ENCODE results near the gene NDUFAF5. TPM values are rescaled to one million over a fixed set of nuclear protein-coding genes. Genes with fewer than 3 reads are reported as not detected.

The NDUFAF5 gene
- polyA plus RNA-seq, 2 donors: 12.8 to 21.7 TPM

DNA sequence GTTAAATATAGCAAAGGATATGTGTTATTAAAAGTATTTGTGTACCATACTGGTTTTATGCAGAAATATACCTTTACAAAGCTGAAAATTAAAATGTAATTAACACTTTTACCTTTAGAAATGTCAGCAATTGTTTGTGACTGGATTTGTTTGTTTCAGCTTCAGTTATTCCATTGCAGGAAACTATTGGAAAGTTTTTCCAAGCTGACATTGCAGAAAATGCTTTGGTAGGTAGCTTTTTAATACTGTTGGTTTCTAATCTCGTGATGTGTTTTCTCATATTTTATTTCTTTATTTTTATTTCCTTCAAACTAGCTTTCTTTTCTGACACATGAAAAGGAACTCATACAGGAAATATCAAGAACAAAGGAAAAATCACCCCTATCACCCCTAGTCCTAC is 8.2 kb downstream of the NDUFAF5 start:
- H3K27ac ChIP-seq (ENCODE audit: low read depth in 2 of 2, low read length in 1 of 2): no peak overlapping the region
- no peaks in the 10 kb centered on the region for H3K27me3 ChIP-seq (ENCODE audit: control insufficient read depth in 1 of 2, insufficient read depth in 2 of 2, low read length in 2 of 2)
- H3K4me1 ChIP-seq (ENCODE audit: control insufficient read depth in 2 of 2, insufficient read depth in 2 of 2, low read length in 1 of 2): no peaks in the 10 kb centered on the region
- no peak overlapping the region for H3K4me3 ChIP-seq (ENCODE audit: low read depth in 1 of 2, low read length in 2 of 2)
- H3K36me3 ChIP-seq (ENCODE audit: control insufficient read depth in 2 of 2, insufficient read depth in 2 of 2, low read length in 1 of 2): peaks cover 8 to 11% of the 10 kb centered on the region in 2 donors
- no peaks in the 10 kb centered on the region for H3K9me3 ChIP-seq (ENCODE audit: control insufficient read depth in 2 of 2, insufficient read depth in 1 of 2, low read depth in 1 of 2, low read length in 1 of 2)
- WGBS, 2 donors: 94% methylated on average over 1 of the region's 1 CpG

DNA sequence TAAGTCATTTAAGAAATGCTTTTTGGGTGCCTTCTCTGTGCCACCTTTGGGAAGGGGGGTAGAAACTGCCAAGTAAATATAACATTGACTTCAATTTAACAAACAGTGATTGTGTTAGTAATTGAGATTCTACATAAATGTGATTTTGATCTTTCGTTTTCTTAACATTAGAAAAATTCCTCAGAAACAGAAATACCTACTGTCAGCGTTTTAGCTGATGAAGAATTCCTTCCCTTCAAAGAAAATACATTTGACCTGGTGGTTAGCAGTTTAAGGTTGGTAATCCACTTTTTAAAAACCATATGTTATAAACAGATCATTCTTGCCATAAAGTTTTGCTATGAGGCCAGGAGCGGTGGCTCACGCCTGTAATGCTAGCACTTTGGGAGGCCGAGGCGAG is 9.8 kb downstream of the NDUFAF5 start:
- H3K9me3 ChIP-seq (ENCODE audit: control insufficient read depth in 2 of 2, insufficient read depth in 1 of 2, low read depth in 1 of 2, low read length in 1 of 2): no peaks in the 10 kb centered on the region
- H3K36me3 ChIP-seq (ENCODE audit: control insufficient read depth in 2 of 2, insufficient read depth in 2 of 2, low read length in 1 of 2): peaks cover 11% of the 10 kb centered on the region in 2 donors
- H3K27ac ChIP-seq (ENCODE audit: low read depth in 2 of 2, low read length in 1 of 2): no peak overlapping the region
- H3K27me3 ChIP-seq (ENCODE audit: control insufficient read depth in 1 of 2, insufficient read depth in 2 of 2, low read length in 2 of 2): no peaks in the 10 kb centered on the region
- no peaks in the 10 kb centered on the region for H3K4me1 ChIP-seq (ENCODE audit: control insufficient read depth in 2 of 2, insufficient read depth in 2 of 2, low read length in 1 of 2)
- no peak overlapping the region for H3K4me3 ChIP-seq (ENCODE audit: low read depth in 1 of 2, low read length in 2 of 2)
- WGBS, 2 donors: 94 to 96% methylated on average over 6 of the region's 6 CpGs

DNA sequence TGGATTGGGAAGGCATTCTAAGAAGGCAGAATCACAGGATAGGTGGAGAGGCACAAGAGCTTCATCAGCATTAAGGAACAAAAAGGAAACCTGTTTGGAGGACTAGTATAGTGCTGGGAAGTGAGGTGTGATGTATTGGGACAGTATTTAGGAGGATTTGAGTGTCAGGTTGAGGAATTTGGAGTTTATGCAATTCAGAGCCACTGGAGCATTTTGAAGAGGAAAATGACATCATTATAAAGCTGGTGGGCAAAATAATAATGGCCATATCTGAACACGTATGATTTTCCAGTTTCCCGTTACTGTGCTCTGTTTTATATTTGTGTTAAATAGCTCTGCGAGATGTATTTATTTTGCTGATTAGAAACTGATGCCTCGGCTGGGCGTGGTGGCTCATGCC is 14.2 kb downstream of the NDUFAF5 start:
- H3K4me3 ChIP-seq (ENCODE audit: low read depth in 1 of 2, low read length in 2 of 2): no peak overlapping the region
- peaks cover 0 to 4% of the 10 kb centered on the region in 2 donors for H3K4me1 ChIP-seq (ENCODE audit: control insufficient read depth in 2 of 2, insufficient read depth in 2 of 2, low read length in 1 of 2)
- 74 to 86% methylated on average over 5 of the region's 5 CpGs for WGBS, 2 donors
- no peaks in the 10 kb centered on the region for H3K9me3 ChIP-seq (ENCODE audit: control insufficient read depth in 2 of 2, insufficient read depth in 1 of 2, low read depth in 1 of 2, low read length in 1 of 2)
- peaks cover 8 to 11% of the 10 kb centered on the region in 2 donors for H3K36me3 ChIP-seq (ENCODE audit: control insufficient read depth in 2 of 2, insufficient read depth in 2 of 2, low read length in 1 of 2)
- H3K27ac ChIP-seq (ENCODE audit: low read depth in 2 of 2, low read length in 1 of 2): no peak overlapping the region
- no peaks in the 10 kb centered on the region for H3K27me3 ChIP-seq (ENCODE audit: control insufficient read depth in 1 of 2, insufficient read depth in 2 of 2, low read length in 2 of 2)

DNA sequence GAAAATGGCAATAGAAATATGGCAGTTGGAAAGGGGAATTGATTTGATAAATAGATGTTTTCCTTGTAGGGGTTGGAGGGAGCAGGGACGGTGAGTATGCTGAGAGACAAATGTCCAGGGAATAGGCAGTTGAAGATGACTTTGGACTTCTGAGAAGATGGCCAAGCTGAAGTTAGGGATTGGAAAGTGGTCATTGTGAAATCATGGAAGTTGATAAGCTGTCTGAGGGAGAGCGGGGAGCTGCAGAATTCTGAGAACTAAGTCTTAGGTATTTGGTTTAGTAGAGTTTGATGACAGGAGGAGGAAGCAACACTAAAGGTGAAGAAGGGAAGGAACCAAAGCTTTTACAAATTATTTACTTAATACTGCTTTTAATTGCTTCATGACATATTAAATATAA is 15.1 kb downstream of the NDUFAF5 start:
- Histone ChIP-seq H3K27ac (ENCODE audit: low read depth in 2 of 2, low read length in 1 of 2) (no peak overlapping the region), H3K36me3 (ENCODE audit: control insufficient read depth in 2 of 2, insufficient read depth in 2 of 2, low read length in 1 of 2) (peaks cover 8 to 9% of the 10 kb centered on the region in 2 donors), H3K4me1 (ENCODE audit: control insufficient read depth in 2 of 2, insufficient read depth in 2 of 2, low read length in 1 of 2) (peaks cover 0 to 4% of the 10 kb centered on the region in 2 donors), H3K4me3 (ENCODE audit: low read depth in 1 of 2, low read length in 2 of 2) (no peak overlapping the region), H3K27me3 (ENCODE audit: control insufficient read depth in 1 of 2, insufficient read depth in 2 of 2, low read length in 2 of 2) (no peaks in the 10 kb centered on the region), H3K9me3 (ENCODE audit: control insufficient read depth in 2 of 2, insufficient read depth in 1 of 2, low read depth in 1 of 2, low read length in 1 of 2) (no peaks in the 10 kb centered on the region)
- WGBS, 2 donors: 79% methylated on average over 2 of the region's 2 CpGs

DNA sequence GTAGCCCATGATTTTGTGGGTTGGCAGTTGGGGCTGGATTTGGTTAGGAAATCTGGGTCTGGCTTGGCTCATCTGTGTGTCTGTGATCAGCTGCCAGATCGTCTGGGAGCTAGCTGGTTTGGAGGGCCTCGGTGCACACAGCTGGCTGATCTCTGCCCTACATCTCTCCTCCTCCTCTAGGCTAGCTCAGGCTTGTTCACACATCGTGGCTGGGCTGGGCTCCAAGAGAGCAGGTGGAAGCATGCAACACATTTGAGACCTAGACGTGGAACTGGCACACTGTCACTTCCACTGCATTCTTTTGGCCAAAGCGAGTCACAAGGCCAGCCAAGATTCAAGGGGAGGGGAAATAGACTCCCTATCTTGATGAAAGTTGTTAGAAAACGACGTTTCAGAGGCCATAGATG is 15.9 kb downstream of the NDUFAF5 start:
- H3K27me3 ChIP-seq (ENCODE audit: control insufficient read depth in 1 of 2, insufficient read depth in 2 of 2, low read length in 2 of 2): no peaks in the 10 kb centered on the region
- H3K36me3 ChIP-seq (ENCODE audit: control insufficient read depth in 2 of 2, insufficient read depth in 2 of 2, low read length in 1 of 2): peaks cover 4 to 8% of the 10 kb centered on the region in 2 donors
- H3K4me3 ChIP-seq (ENCODE audit: low read depth in 1 of 2, low read length in 2 of 2): no peak overlapping the region
- H3K27ac ChIP-seq (ENCODE audit: low read depth in 2 of 2, low read length in 1 of 2): peak overlapping the region; percentile 47 to 65
- H3K4me1 ChIP-seq (ENCODE audit: control insufficient read depth in 2 of 2, insufficient read depth in 2 of 2, low read length in 1 of 2): peaks cover 0 to 4% of the 10 kb centered on the region in 2 donors
- no peaks in the 10 kb centered on the region for H3K9me3 ChIP-seq (ENCODE audit: control insufficient read depth in 2 of 2, insufficient read depth in 1 of 2, low read depth in 1 of 2, low read length in 1 of 2)
- 19 to 28% methylated on average over 7 of the region's 7 CpGs for WGBS, 2 donors

DNA sequence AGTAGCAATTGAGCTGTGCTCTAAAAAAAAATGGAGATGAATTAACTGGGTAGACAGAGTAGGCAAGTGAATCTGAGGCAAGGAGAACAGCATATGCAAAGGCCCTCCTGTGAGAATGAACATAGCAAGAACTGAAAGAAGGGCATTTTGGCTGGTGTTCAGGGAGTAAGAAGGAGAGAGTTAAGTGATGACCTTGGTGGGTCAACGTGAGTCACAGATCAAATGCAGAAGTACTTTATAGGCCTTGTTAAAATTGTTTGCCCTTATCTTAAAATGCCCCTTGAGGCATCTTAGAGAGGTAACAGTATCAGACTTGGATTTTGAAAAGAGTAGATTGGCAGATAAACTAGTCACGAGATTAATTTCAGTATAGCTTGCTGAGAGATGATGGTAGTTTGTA is 24.5 kb downstream of the NDUFAF5 start:
- H3K27ac ChIP-seq (ENCODE audit: low read depth in 2 of 2, low read length in 1 of 2): no peak overlapping the region
- no peaks in the 10 kb centered on the region for H3K4me1 ChIP-seq (ENCODE audit: control insufficient read depth in 2 of 2, insufficient read depth in 2 of 2, low read length in 1 of 2)
- peaks cover 8 to 11% of the 10 kb centered on the region in 2 donors for H3K36me3 ChIP-seq (ENCODE audit: control insufficient read depth in 2 of 2, insufficient read depth in 2 of 2, low read length in 1 of 2)
- H3K9me3 ChIP-seq (ENCODE audit: control insufficient read depth in 2 of 2, insufficient read depth in 1 of 2, low read depth in 1 of 2, low read length in 1 of 2): no peaks in the 10 kb centered on the region
- H3K27me3 ChIP-seq (ENCODE audit: control insufficient read depth in 1 of 2, insufficient read depth in 2 of 2, low read length in 2 of 2): no peaks in the 10 kb centered on the region
- no peak overlapping the region for H3K4me3 ChIP-seq (ENCODE audit: low read depth in 1 of 2, low read length in 2 of 2)
- WGBS, 2 donors: 79 to 96% methylated on average over 2 of the region's 2 CpGs

DNA sequence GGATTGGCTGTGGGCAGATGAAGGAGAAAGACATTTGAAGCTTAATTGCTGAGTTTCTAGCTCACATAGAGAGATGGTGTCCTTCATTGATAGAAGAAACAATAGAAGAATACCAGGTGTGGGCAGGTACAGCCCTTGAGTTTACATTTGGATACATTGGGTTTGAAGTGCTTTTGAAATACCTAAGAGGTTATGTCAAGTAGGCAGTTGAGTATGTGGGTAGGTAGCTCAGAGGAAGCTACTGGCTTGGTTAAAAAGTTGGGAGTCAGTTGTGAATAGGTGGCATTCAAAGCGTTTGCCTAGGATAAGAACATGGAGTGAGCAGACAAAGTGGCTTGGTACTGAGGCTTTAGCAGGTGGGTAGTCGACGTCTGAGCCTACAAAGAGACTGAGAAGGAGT is 25.0 kb downstream of the NDUFAF5 start:
- Histone ChIP-seq H3K4me3 (ENCODE audit: low read depth in 1 of 2, low read length in 2 of 2) (no peak overlapping the region), H3K4me1 (ENCODE audit: control insufficient read depth in 2 of 2, insufficient read depth in 2 of 2, low read length in 1 of 2) (no peaks in the 10 kb centered on the region), H3K36me3 (ENCODE audit: control insufficient read depth in 2 of 2, insufficient read depth in 2 of 2, low read length in 1 of 2) (peaks cover 11 to 12% of the 10 kb centered on the region in 2 donors), H3K9me3 (ENCODE audit: control insufficient read depth in 2 of 2, insufficient read depth in 1 of 2, low read depth in 1 of 2, low read length in 1 of 2) (no peaks in the 10 kb centered on the region), H3K27ac (ENCODE audit: low read depth in 2 of 2, low read length in 1 of 2) (no peak overlapping the region), H3K27me3 (ENCODE audit: control insufficient read depth in 1 of 2, insufficient read depth in 2 of 2, low read length in 2 of 2) (no peaks in the 10 kb centered on the region)
- WGBS, 2 donors: 92 to 93% methylated on average over 3 of the region's 3 CpGs

DNA sequence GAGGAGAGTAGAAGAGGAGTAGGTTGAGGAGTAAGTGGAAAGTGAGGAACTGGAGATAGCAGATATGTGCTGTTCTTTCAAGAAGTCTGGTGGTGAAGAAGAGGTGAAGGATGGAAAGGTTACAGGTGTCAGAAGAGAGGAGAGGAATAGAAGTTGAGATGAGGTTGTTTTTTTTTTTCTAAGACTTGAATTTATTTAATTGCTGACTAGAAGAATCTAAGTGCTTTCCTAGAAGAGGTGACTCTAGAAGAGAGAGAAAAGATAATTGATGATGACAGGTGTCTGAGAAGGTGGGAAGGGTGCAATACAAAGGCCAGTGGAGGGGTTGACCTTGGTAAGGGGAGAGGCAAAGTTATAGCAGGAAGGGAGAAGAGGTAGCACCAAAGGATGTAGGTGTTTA is 25.6 kb downstream of the NDUFAF5 start:
- no peaks in the 10 kb centered on the region for H3K4me1 ChIP-seq (ENCODE audit: control insufficient read depth in 2 of 2, insufficient read depth in 2 of 2, low read length in 1 of 2)
- H3K4me3 ChIP-seq (ENCODE audit: low read depth in 1 of 2, low read length in 2 of 2): no peak overlapping the region
- H3K27ac ChIP-seq (ENCODE audit: low read depth in 2 of 2, low read length in 1 of 2): no peak overlapping the region
- no peaks in the 10 kb centered on the region for H3K27me3 ChIP-seq (ENCODE audit: control insufficient read depth in 1 of 2, insufficient read depth in 2 of 2, low read length in 2 of 2)
- H3K36me3 ChIP-seq (ENCODE audit: control insufficient read depth in 2 of 2, insufficient read depth in 2 of 2, low read length in 1 of 2): peaks cover 11 to 12% of the 10 kb centered on the region in 2 donors
- no peaks in the 10 kb centered on the region for H3K9me3 ChIP-seq (ENCODE audit: control insufficient read depth in 2 of 2, insufficient read depth in 1 of 2, low read depth in 1 of 2, low read length in 1 of 2)

DNA sequence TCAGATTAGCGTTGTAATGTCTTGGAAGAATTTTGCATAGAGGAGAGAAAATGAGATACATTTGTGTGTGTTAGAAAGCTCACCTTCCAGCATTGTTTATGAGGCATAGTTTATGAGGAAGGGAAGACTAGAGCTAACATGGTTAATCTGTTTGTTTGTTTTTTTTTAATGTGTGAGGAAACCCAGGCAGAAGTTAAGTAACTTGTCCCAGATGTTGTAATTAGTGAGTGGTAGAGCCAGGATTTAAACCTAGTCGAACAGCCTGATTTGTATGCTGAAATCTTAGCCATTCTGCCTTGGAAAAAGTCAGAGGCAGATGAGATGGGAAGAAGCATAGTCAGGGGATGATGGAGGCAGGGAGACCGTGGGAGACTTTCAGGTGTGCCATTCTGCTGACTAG is 29.1 kb downstream of the NDUFAF5 start:
- no peaks in the 10 kb centered on the region for H3K27me3 ChIP-seq (ENCODE audit: control insufficient read depth in 1 of 2, insufficient read depth in 2 of 2, low read length in 2 of 2)
- 53 to 65% methylated on average over 3 of the region's 3 CpGs for WGBS, 2 donors
- peaks cover 11 to 16% of the 10 kb centered on the region in 2 donors for H3K36me3 ChIP-seq (ENCODE audit: control insufficient read depth in 2 of 2, insufficient read depth in 2 of 2, low read length in 1 of 2)
- no peak overlapping the region for H3K27ac ChIP-seq (ENCODE audit: low read depth in 2 of 2, low read length in 1 of 2)
- no peaks in the 10 kb centered on the region for H3K4me1 ChIP-seq (ENCODE audit: control insufficient read depth in 2 of 2, insufficient read depth in 2 of 2, low read length in 1 of 2)
- no peaks in the 10 kb centered on the region for H3K9me3 ChIP-seq (ENCODE audit: control insufficient read depth in 2 of 2, insufficient read depth in 1 of 2, low read depth in 1 of 2, low read length in 1 of 2)
- H3K4me3 ChIP-seq (ENCODE audit: low read depth in 1 of 2, low read length in 2 of 2): no peak overlapping the region

DNA sequence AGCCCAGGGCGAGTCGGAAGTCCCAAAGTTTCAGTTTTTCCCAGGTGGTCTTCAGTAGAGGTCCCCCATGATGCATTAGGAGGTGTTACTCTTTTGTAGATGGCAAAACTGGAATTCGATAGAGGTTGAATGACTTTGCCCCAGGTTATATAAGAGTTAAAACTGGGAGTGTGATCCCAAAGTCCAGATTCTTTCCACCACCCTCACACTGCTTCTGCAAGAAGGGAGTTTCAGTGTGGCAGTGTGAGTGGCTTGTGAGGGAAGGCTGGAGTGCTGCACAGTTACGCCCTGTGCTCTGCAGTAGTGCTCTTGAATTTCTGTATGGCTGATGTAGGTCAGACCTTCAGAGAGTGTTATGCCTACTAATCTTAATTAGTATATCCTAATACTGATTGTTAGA is 29.8 kb downstream of the NDUFAF5 start:
- 83 to 92% methylated on average over 4 of the region's 4 CpGs for WGBS, 2 donors
- no peak overlapping the region for H3K4me3 ChIP-seq (ENCODE audit: low read depth in 1 of 2, low read length in 2 of 2)
- no peaks in the 10 kb centered on the region for H3K4me1 ChIP-seq (ENCODE audit: control insufficient read depth in 2 of 2, insufficient read depth in 2 of 2, low read length in 1 of 2)
- no peak overlapping the region for H3K27ac ChIP-seq (ENCODE audit: low read depth in 2 of 2, low read length in 1 of 2)
- no peaks in the 10 kb centered on the region for H3K9me3 ChIP-seq (ENCODE audit: control insufficient read depth in 2 of 2, insufficient read depth in 1 of 2, low read depth in 1 of 2, low read length in 1 of 2)
- peaks cover 10 to 16% of the 10 kb centered on the region in 2 donors for H3K36me3 ChIP-seq (ENCODE audit: control insufficient read depth in 2 of 2, insufficient read depth in 2 of 2, low read length in 1 of 2)
- H3K27me3 ChIP-seq (ENCODE audit: control insufficient read depth in 1 of 2, insufficient read depth in 2 of 2, low read length in 2 of 2): no peaks in the 10 kb centered on the region

All from esophagus (tissue), 2 donors.